Activated naive CD4-positive, alpha-beta T cell treated with anti-CD3 and anti-CD28 coated beads, Interleukin-2, amount 50 U/mL, for 24 hours (primary cell): Measurements from ENCODE around the gene CLDN14.
"Not testable (repeated sequence)": the region's sequence is repeated elsewhere in the genome, so short reads cannot be mapped to it uniquely, and the experiment has no call there.

Source experiments
- H3K27ac Mint-ChIP-seq: one replicate; pipeline ENCODE4 v1.8.0; 2021; ENCODE audit warnings: mild to moderate bottlenecking, mixed read lengths
- H3K27me3 Mint-ChIP-seq: one replicate; pipeline ENCODE4 v1.8.0; 2021; ENCODE audit warnings: mixed read lengths
- H3K36me3 Mint-ChIP-seq: one replicate; pipeline ENCODE4 v1.8.0; 2021; ENCODE audit warnings: mixed read lengths
- H3K4me1 Mint-ChIP-seq: one replicate; pipeline ENCODE4 v1.8.0; 2021; ENCODE audit warnings: mixed read lengths
- H3K4me3 Mint-ChIP-seq: one replicate; pipeline ENCODE4 v1.8.0; 2021; ENCODE audit warnings: mild to moderate bottlenecking, mixed read lengths
- H3K9me3 Mint-ChIP-seq: one replicate; pipeline ENCODE4 v1.8.0; 2021; ENCODE audit warnings: mixed read lengths

CLDN14 gene

DNA sequence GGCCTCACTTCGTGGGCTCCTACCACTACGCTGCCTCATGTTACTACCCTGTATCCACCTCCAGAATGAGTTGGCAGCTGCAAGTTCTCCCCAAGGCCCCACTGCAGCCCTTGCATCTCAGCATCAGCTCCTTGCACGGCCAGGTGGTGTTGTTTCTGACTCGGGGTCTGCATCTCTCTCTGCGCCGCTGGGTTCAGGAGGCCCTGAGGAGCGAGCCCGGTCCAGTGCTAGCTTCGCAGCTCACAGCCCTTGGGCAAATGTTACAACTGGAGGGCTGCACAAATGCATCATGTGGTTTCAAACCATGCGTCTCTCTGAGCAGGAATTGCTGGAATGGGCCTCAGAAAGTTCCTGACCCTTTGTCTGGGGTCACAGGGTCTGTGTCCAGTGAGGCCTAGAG lies 3.2 kb upstream of the CLDN14 start:
- Mint-ChIP-seq H3K9me3 (no peaks in the 10 kb centered on the region), H3K27ac (no peak overlapping the region), H3K36me3 (no peaks in the 10 kb centered on the region), H3K27me3 (no peaks in the 10 kb centered on the region), H3K4me1 (no peaks in the 10 kb centered on the region), H3K4me3 (no peak overlapping the region)

GRCh38 chr21:36482673-36483072 lies 2.8 kb upstream of the CLDN14 start:
- H3K4me3 Mint-ChIP-seq: no peak overlapping the region
- no peaks in the 10 kb centered on the region for H3K9me3 Mint-ChIP-seq
- no peak overlapping the region for H3K27ac Mint-ChIP-seq
- no peaks in the 10 kb centered on the region for H3K36me3 Mint-ChIP-seq
- no peaks in the 10 kb centered on the region for H3K27me3 Mint-ChIP-seq
- no peaks in the 10 kb centered on the region for H3K4me1 Mint-ChIP-seq

DNA sequence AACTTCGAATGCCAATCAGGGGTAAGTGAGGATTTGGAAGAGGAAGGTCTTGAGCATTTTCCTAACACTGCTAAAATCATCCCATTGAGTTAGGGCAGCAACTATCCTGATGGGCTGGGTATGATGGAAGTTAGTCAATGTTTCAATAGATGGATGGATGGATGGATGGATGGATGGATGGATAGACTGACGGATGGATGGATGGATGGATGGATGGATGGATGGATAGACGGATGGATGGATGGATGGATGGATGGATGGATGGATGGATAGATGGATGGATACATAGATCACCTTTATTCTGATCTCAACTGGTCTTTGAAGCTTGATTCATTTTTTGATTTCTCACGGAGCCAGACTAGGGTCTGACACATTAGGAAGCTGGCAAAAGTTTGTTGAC lies 2.3 kb upstream of the CLDN14 start:
- Mint-ChIP-seq H3K36me3 (no peaks in the 10 kb centered on the region), H3K4me3 (no peak overlapping the region), H3K9me3 (no peaks in the 10 kb centered on the region), H3K27ac (no peak overlapping the region), H3K27me3 (no peaks in the 10 kb centered on the region), H3K4me1 (no peaks in the 10 kb centered on the region)

DNA sequence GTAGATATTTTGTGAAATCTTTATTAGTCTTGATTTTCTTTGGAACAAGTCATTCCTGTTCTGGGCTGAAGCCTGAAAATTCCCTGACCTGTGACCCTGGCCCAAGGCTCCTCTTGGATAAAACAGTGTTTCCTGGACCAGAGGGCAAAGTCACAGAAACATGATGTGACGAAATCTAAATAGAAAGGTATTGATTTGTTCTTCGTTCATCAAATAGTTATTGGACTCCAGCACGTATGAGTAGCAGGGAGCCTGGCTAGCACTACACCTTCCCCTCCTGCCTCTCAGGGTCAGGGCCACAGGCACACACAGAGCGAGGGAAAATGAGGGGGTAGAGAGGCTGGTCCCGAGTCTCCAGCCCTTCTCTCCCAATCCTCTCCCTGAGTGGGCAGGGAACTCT lies 1.7 kb upstream of the CLDN14 start:
- no peaks in the 10 kb centered on the region for H3K27me3 Mint-ChIP-seq
- H3K36me3 Mint-ChIP-seq: no peaks in the 10 kb centered on the region
- H3K4me1 Mint-ChIP-seq: no peaks in the 10 kb centered on the region
- H3K9me3 Mint-ChIP-seq: no peaks in the 10 kb centered on the region
- H3K27ac Mint-ChIP-seq: no peak overlapping the region
- H3K4me3 Mint-ChIP-seq: no peak overlapping the region

DNA sequence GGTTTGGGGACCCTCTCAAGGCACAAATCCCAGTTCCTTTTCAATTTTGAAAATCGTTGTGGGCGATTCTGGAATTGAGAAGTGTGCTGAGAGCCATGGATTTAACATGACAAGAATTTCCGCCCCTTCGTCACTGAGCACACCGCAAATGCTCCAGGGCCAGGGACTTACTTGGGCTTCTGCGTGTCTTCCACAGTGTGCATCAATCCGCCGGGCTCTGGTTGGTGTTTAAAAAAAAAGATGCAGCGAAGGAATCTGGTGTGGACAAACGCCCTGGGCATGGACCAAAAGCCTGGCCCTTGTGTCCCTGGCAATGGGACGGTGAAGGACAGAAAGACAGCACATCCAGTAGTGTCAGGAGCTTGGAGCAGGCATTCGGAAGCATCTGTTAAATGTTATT lies 696 bp upstream of the CLDN14 start:
- H3K9me3 Mint-ChIP-seq: no peaks in the 10 kb centered on the region
- no peaks in the 10 kb centered on the region for H3K36me3 Mint-ChIP-seq
- H3K27ac Mint-ChIP-seq: no peak overlapping the region
- H3K4me3 Mint-ChIP-seq: no peak overlapping the region
- H3K27me3 Mint-ChIP-seq: no peaks in the 10 kb centered on the region
- no peaks in the 10 kb centered on the region for H3K4me1 Mint-ChIP-seq

DNA sequence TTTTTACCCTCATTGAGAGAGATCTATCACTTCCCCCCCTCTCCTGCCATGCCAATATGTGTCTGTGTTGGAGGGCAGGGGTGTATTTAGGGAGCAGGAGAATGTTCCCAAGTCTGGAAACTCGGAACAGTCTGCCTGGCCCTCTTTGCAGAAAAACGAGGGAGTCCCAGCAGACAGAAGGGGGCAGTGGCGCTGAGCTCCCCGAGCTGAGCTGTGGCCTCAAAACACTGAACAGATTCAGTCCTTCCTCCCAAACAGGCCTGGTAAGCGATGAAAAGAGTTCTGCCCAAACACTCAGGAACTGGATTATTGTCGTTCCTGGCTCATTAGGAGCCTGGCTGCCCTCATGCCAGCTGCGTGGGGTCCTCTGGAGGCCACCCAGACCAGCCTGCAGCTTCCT lies 981 bp downstream of the CLDN14 start:
- no peak overlapping the region for H3K4me3 Mint-ChIP-seq
- H3K4me1 Mint-ChIP-seq: no peaks in the 10 kb centered on the region
- H3K9me3 Mint-ChIP-seq: no peaks in the 10 kb centered on the region
- no peaks in the 10 kb centered on the region for H3K27me3 Mint-ChIP-seq
- no peak overlapping the region for H3K27ac Mint-ChIP-seq
- no peaks in the 10 kb centered on the region for H3K36me3 Mint-ChIP-seq

DNA sequence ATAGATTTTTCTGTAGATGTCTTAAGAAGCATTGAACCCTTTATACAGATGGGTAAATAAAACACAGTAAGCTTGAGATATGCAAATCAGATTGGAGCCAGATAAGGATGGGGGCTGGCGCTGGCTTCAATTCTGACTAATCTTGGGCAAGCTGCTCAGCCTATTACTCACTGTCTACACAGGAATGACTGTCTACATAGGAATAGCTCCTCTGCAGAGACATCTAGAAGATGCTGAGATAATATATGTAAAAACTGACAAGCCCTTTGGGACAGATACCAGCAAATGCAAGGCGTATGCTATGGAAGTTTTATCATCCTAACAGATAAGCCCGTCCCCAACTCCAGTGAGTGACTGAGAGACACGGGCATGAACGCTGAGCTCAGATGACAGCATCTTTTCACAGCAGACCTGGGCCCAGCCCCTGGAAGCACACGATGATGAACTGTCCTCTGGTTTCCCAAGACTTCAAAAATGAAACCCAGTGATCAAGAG lies 1.7 kb downstream of the CLDN14 start:
- no peaks in the 10 kb centered on the region for H3K4me1 Mint-ChIP-seq
- H3K36me3 Mint-ChIP-seq: no peaks in the 10 kb centered on the region
- H3K27ac Mint-ChIP-seq: no peak overlapping the region
- peaks cover 1% of the 10 kb centered on the region for H3K27me3 Mint-ChIP-seq
- no peaks in the 10 kb centered on the region for H3K9me3 Mint-ChIP-seq
- no peak overlapping the region for H3K4me3 Mint-ChIP-seq

- H3K4me1 Mint-ChIP-seq: no peaks in the 10 kb centered on the region
- H3K27me3 Mint-ChIP-seq: peaks cover 1% of the 10 kb centered on the region
- no peaks in the 10 kb centered on the region for H3K36me3 Mint-ChIP-seq
- H3K4me3 Mint-ChIP-seq: no peak overlapping the region
- H3K9me3 Mint-ChIP-seq: no peaks in the 10 kb centered on the region
- H3K27ac Mint-ChIP-seq: no peak overlapping the region
These were observed 2.4 kb downstream of the CLDN14 start for GRCh38 chr21:36477559-36477958.

GRCh38 chr21:36477001-36477400 lies 2.9 kb downstream of the CLDN14 start:
- H3K9me3 Mint-ChIP-seq: no peaks in the 10 kb centered on the region
- H3K36me3 Mint-ChIP-seq: no peaks in the 10 kb centered on the region
- H3K27me3 Mint-ChIP-seq: peaks cover 1% of the 10 kb centered on the region
- no peak overlapping the region for H3K4me3 Mint-ChIP-seq
- H3K4me1 Mint-ChIP-seq: no peaks in the 10 kb centered on the region
- H3K27ac Mint-ChIP-seq: no peak overlapping the region

DNA sequence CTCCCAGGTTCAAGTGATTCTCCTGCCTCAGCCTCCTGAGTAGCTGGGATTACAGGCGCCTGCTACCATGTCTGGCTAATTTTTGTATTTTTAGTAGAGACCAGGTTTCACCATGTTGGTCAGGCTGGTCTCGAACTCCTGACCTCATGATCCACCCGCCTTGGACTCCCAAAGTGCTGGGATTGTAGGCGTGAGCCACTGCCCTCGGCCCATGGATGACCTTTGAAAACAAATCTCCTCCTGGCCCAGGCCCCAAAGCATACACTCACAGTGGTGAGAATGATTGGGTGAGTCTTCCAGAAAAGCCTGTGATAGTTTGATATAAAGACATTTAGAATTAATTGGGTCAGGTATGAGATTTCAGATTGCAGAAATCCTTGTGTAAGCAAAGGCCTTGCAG lies 3.4 kb downstream of the CLDN14 start:
- H3K27me3 Mint-ChIP-seq, H3K9me3 Mint-ChIP-seq, H3K4me3 Mint-ChIP-seq, H3K27ac Mint-ChIP-seq, H3K36me3 Mint-ChIP-seq, H3K4me1 Mint-ChIP-seq: not testable (repeated sequence)

GRCh38 chr21:36474591-36474990 lies 5.3 kb downstream of the CLDN14 start:
- H3K9me3 Mint-ChIP-seq: no peaks in the 10 kb centered on the region
- no peaks in the 10 kb centered on the region for H3K4me1 Mint-ChIP-seq
- H3K27ac Mint-ChIP-seq: no peak overlapping the region
- H3K27me3 Mint-ChIP-seq: peaks cover 1% of the 10 kb centered on the region
- no peak overlapping the region for H3K4me3 Mint-ChIP-seq
- H3K36me3 Mint-ChIP-seq: no peaks in the 10 kb centered on the region

DNA sequence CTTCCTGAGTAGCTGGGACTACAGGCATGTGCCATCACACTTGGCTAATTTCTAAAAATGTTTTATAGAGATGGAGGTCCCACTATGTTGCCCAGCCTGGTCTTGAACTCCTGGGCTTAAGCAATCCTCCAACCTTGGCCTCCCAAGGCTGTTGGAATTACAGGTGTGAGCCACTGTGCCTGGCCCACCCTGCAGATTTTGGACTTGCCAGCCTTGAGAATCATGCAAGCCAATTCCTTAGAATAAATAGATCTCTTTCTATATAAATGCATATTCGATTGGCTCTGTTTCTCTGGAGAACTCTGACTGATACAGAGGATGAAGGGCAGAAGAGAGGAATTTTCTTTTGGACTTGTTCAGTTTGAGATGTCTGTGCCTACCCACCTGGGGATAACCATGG lies 6.7 kb downstream of the CLDN14 start:
- H3K9me3 Mint-ChIP-seq: no peaks in the 10 kb centered on the region
- H3K4me3 Mint-ChIP-seq: no peak overlapping the region
- H3K4me1 Mint-ChIP-seq: no peaks in the 10 kb centered on the region
- H3K27ac Mint-ChIP-seq: no peak overlapping the region
- no peaks in the 10 kb centered on the region for H3K36me3 Mint-ChIP-seq
- H3K27me3 Mint-ChIP-seq: peaks cover 1% of the 10 kb centered on the region

- H3K9me3 Mint-ChIP-seq: no peaks in the 10 kb centered on the region
- H3K27ac Mint-ChIP-seq: no peak overlapping the region
These were observed 7.5 kb downstream of the CLDN14 start for GRCh38 chr21:36472377-36472776.

GRCh38 chr21:36471254-36471723 lies 8.6 kb downstream of the CLDN14 start:
- H3K27me3 Mint-ChIP-seq: peaks cover 1% of the 10 kb centered on the region
- no peaks in the 10 kb centered on the region for H3K9me3 Mint-ChIP-seq
- H3K4me1 Mint-ChIP-seq: no peaks in the 10 kb centered on the region
- no peak overlapping the region for H3K4me3 Mint-ChIP-seq
- H3K27ac Mint-ChIP-seq: no peak overlapping the region
- H3K36me3 Mint-ChIP-seq: no peaks in the 10 kb centered on the region

More at GRCh38 chr21:36472377-36472776, 7.5 kb downstream of the CLDN14 start:
- Mint-ChIP-seq H3K36me3 (no peaks in the 10 kb centered on the region), H3K4me1 (no peaks in the 10 kb centered on the region), H3K27me3 (peaks cover 1% of the 10 kb centered on the region), H3K4me3 (no peak overlapping the region)

DNA sequence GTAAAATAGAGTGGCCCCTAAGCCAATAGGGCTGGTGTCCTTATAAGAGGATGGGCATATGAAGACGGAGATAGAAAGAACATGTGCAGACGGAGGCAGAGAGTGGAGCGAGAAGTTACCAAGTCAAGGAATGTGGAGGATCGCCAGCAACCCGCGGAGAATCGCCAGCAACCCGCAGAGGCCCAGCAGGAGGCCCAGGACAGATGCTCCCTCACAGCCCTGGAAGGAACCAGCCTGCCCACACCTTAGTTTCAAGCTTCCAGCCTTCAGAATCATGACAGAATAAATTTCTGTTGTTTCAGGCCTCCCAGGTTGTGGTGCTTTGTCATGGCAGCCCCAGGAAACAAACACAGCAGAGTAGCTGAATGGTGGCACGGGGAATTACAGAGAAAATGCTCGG lies 9.6 kb downstream of the CLDN14 start:
- no peaks in the 10 kb centered on the region for H3K36me3 Mint-ChIP-seq
- no peaks in the 10 kb centered on the region for H3K4me1 Mint-ChIP-seq
- H3K9me3 Mint-ChIP-seq: no peaks in the 10 kb centered on the region
- no peak overlapping the region for H3K4me3 Mint-ChIP-seq
- peaks cover 1% of the 10 kb centered on the region for H3K27me3 Mint-ChIP-seq
- H3K27ac Mint-ChIP-seq: no peak overlapping the region

GRCh38 chr21:36466061-36466511 lies 13.8 kb downstream of the CLDN14 start:
- Mint-ChIP-seq H3K4me3 (no peak overlapping the region), H3K4me1 (no peaks in the 10 kb centered on the region), H3K27ac (no peak overlapping the region), H3K9me3 (no peaks in the 10 kb centered on the region), H3K27me3 (no peaks in the 10 kb centered on the region), H3K36me3 (no peaks in the 10 kb centered on the region)

GRCh38 chr21:36465478-36465877 lies 14.4 kb downstream of the CLDN14 start:
- no peak overlapping the region for H3K27ac Mint-ChIP-seq
- no peak overlapping the region for H3K4me3 Mint-ChIP-seq
- H3K36me3 Mint-ChIP-seq: no peaks in the 10 kb centered on the region
- H3K4me1 Mint-ChIP-seq: no peaks in the 10 kb centered on the region
- no peaks in the 10 kb centered on the region for H3K27me3 Mint-ChIP-seq
- no peaks in the 10 kb centered on the region for H3K9me3 Mint-ChIP-seq
